ENCODE measurements around the gene SMIM13.

The SMIM13 gene

DNA sequence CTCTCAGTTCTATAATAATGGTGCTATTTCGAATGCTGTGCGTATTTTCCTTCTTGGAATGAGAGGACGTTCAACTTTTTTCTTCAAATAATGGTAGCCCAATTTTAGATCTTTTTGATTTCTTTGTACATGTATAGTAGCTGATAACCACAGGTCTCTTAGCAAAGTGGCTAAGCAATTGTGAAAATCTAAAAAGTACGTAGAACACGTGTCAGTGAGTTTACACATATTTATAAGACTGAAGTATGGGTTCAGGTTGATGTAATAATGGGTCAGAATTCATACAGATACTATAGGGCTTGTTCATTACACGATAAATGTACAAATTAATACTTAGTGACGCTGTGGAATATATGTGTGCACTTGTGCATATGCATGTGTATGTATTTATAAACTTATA, 1.3 kb downstream of the SMIM13 start:
- TF ChIP-seq, protein P1, sequence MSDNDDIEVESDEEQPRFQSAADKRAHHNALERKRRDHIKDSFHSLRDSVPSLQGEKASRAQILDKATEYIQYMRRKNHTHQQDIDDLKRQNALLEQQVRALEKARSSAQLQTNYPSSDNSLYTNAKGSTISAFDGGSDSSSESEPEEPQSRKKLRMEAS (IDR thresholded peaks at IDR 0.05), result no peak
- TF ChIP-seq YY1 (IDR thresholded peaks at IDR 0.05; ENCODE audit: low read depth) (no peak), FOXM1 (IDR thresholded peaks at IDR 0.05; ENCODE audit: borderline replicate concordance, low read depth) (no peak), ZBTB7A (IDR thresholded peaks at IDR 0.05; ENCODE audit: low read depth) (no peak), CEBPB (IDR thresholded peaks at IDR 0.05) (no peak), EP300 (IDR thresholded peaks at IDR 0.05; ENCODE audit: borderline replicate concordance) (no peak), TAF1 (IDR thresholded peaks at IDR 0.05; ENCODE audit: low read depth) (no peak), EGR1 (IDR thresholded peaks at IDR 0.05) (no peak), NFIC (IDR thresholded peaks at IDR 0.05) (no peak), TCF12 (IDR thresholded peaks at IDR 0.05; ENCODE audit: low read depth) (no peak), CREB1 (IDR thresholded peaks at IDR 0.05; ENCODE audit: low read depth) (no peak), TEAD4 (IDR thresholded peaks at IDR 0.05) (no peak), RAD21 (IDR thresholded peaks at IDR 0.05; ENCODE audit: low read depth) (no peak)
- TF ChIP-seq, protein P2, sequence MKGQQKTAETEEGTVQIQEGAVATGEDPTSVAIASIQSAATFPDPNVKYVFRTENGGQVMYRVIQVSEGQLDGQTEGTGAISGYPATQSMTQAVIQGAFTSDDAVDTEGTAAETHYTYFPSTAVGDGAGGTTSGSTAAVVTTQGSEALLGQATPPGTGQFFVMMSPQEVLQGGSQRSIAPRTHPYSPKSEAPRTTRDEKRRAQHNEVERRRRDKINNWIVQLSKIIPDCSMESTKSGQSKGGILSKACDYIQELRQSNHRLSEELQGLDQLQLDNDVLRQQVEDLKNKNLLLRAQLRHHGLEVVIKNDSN (IDR thresholded peaks at IDR 0.05), result no peak
- TF ChIP-seq, protein P3, sequence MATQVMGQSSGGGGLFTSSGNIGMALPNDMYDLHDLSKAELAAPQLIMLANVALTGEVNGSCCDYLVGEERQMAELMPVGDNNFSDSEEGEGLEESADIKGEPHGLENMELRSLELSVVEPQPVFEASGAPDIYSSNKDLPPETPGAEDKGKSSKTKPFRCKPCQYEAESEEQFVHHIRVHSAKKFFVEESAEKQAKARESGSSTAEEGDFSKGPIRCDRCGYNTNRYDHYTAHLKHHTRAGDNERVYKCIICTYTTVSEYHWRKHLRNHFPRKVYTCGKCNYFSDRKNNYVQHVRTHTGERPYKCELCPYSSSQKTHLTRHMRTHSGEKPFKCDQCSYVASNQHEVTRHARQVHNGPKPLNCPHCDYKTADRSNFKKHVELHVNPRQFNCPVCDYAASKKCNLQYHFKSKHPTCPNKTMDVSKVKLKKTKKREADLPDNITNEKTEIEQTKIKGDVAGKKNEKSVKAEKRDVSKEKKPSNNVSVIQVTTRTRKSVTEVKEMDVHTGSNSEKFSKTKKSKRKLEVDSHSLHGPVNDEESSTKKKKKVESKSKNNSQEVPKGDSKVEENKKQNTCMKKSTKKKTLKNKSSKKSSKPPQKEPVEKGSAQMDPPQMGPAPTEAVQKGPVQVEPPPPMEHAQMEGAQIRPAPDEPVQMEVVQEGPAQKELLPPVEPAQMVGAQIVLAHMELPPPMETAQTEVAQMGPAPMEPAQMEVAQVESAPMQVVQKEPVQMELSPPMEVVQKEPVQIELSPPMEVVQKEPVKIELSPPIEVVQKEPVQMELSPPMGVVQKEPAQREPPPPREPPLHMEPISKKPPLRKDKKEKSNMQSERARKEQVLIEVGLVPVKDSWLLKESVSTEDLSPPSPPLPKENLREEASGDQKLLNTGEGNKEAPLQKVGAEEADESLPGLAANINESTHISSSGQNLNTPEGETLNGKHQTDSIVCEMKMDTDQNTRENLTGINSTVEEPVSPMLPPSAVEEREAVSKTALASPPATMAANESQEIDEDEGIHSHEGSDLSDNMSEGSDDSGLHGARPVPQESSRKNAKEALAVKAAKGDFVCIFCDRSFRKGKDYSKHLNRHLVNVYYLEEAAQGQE (IDR thresholded peaks at IDR 0.05; ENCODE audit: low read depth), result no peak

DNA sequence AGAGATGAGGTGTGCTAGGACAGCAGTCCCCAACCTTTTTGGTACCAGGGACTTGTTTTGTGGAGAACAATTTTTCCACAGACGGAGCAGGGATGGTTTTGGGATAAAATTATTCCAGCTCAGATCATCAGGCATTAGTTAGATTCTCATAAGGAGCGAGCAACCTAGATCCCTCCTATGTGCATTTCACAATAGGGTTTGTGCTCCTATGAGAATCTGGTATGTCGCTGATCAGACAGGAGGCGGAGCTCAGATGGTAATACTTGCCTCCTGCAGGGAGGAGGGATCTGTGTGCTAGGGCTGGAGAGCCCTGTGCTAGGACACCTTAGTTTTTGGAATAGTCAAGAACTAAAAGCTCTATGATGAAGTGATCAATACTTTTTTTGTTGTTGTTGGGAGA, 2.5 kb downstream of the SMIM13 start:
- TF ChIP-seq, protein P3 (IDR thresholded peaks at IDR 0.05; ENCODE audit: low read depth), result no peak
- TF ChIP-seq TAF1 (IDR thresholded peaks at IDR 0.05; ENCODE audit: low read depth) (no peak), TEAD4 (IDR thresholded peaks at IDR 0.05) (no peak), CEBPB (IDR thresholded peaks at IDR 0.05) (peak; percentile 85)

DNA sequence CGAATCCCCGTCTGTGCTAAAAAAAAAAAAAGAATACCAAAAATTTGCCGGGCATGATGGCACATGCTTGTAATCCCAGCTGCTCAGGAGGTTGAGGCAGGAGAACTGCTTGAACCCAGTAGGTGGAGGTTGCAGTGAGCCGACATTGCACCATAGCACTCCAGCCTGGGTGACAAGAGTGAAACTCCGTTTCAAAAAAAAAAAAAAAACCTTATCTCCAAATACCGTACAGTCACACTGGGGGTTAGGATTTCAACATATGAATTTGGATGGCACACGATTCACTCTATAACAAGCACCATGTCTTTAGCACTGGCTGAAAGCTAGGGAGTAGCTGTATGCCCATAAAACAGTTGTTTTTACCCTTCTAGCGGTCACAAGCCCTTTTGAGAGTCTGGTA, 3.8 kb downstream of the SMIM13 start:
- no peak for TF ChIP-seq RAD21 (IDR thresholded peaks at IDR 0.05; ENCODE audit: low read depth)
- TF ChIP-seq FOXM1 (IDR thresholded peaks at IDR 0.05; ENCODE audit: borderline replicate concordance, low read depth), result no peak

DNA sequence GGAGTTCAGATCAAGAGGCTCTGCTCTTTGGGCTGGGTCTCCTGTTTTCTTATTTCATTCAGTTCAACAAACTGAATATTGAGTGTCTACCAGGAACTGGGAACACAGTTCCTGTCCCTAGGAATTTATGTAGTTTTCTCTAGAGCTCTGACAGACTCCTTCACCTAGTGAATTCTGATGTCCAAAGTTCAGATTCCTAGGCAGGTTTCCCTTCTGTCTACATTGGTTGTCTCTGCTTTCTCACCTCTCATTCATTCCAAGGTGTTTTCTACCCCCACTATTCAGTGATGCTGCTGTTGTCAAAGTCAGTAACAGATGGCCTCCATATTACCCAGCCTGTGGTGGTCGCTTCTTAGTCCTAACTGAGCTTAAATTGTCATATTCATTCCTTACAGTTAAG, 4.4 kb downstream of the SMIM13 start:
- TF ChIP-seq ZBTB7A (IDR thresholded peaks at IDR 0.05; ENCODE audit: low read depth) (no peak), CEBPB (IDR thresholded peaks at IDR 0.05) (no peak), NFIC (IDR thresholded peaks at IDR 0.05) (no peak), FOXM1 (IDR thresholded peaks at IDR 0.05; ENCODE audit: borderline replicate concordance, low read depth) (no peak), RAD21 (IDR thresholded peaks at IDR 0.05; ENCODE audit: low read depth) (no peak), EP300 (IDR thresholded peaks at IDR 0.05; ENCODE audit: borderline replicate concordance) (no peak), TAF1 (IDR thresholded peaks at IDR 0.05; ENCODE audit: low read depth) (no peak), YY1 (IDR thresholded peaks at IDR 0.05; ENCODE audit: low read depth) (no peak), CREB1 (IDR thresholded peaks at IDR 0.05; ENCODE audit: low read depth) (no peak), EGR1 (IDR thresholded peaks at IDR 0.05) (no peak), TCF12 (IDR thresholded peaks at IDR 0.05; ENCODE audit: low read depth) (no peak)
- TF ChIP-seq, protein P3 (IDR thresholded peaks at IDR 0.05; ENCODE audit: low read depth), result no peak
- TF ChIP-seq, protein P2 (IDR thresholded peaks at IDR 0.05), result no peak
- TF ChIP-seq, protein P1 (IDR thresholded peaks at IDR 0.05), result no peak

DNA sequence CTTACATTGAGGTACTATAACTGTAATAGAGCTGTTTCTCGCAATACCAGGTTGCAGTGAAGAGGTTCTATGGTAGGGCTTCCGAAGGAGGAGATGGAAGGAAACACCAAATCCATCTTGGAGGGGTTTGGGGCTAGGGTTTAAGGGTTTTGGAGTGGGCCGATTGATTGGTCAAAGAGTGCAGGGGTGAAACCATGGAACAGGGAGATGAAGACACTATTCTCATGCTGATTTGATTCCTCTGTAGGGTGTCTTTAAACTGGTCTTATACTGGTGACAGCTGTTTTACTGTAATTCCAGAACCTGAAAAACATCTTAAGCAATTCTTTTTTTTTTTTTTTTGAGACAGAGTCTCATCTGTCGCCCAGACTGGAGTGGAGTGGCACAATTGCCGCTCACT, 7.8 kb downstream of the SMIM13 start:
- TF ChIP-seq, protein P3 (IDR thresholded peaks at IDR 0.05; ENCODE audit: low read depth), result no peak
- TF ChIP-seq EGR1 (IDR thresholded peaks at IDR 0.05) (no peak), TCF12 (IDR thresholded peaks at IDR 0.05; ENCODE audit: low read depth) (no peak), YY1 (IDR thresholded peaks at IDR 0.05; ENCODE audit: low read depth) (no peak), ZBTB7A (IDR thresholded peaks at IDR 0.05; ENCODE audit: low read depth) (no peak), EP300 (IDR thresholded peaks at IDR 0.05; ENCODE audit: borderline replicate concordance) (no peak), CREB1 (IDR thresholded peaks at IDR 0.05; ENCODE audit: low read depth) (no peak), TEAD4 (IDR thresholded peaks at IDR 0.05) (no peak), NFIC (IDR thresholded peaks at IDR 0.05) (no peak), FOXM1 (IDR thresholded peaks at IDR 0.05; ENCODE audit: borderline replicate concordance, low read depth) (no peak), TAF1 (IDR thresholded peaks at IDR 0.05; ENCODE audit: low read depth) (no peak), CEBPB (IDR thresholded peaks at IDR 0.05) (no peak), RAD21 (IDR thresholded peaks at IDR 0.05; ENCODE audit: low read depth) (no peak)
- TF ChIP-seq, protein P2 (IDR thresholded peaks at IDR 0.05), result no peak
- TF ChIP-seq, protein P1 (IDR thresholded peaks at IDR 0.05), result no peak

Measured in Ishikawa (cell line).